ELR (cell line): ENCODE measurements around the gene KIF18B.

Source experiments
- DNase-seq: peaks from one replicate; pipeline ENCODE4 v3.0.0-alpha.2; 2015; ENCODE audit warnings: low read depth

KIF18B gene

DNA sequence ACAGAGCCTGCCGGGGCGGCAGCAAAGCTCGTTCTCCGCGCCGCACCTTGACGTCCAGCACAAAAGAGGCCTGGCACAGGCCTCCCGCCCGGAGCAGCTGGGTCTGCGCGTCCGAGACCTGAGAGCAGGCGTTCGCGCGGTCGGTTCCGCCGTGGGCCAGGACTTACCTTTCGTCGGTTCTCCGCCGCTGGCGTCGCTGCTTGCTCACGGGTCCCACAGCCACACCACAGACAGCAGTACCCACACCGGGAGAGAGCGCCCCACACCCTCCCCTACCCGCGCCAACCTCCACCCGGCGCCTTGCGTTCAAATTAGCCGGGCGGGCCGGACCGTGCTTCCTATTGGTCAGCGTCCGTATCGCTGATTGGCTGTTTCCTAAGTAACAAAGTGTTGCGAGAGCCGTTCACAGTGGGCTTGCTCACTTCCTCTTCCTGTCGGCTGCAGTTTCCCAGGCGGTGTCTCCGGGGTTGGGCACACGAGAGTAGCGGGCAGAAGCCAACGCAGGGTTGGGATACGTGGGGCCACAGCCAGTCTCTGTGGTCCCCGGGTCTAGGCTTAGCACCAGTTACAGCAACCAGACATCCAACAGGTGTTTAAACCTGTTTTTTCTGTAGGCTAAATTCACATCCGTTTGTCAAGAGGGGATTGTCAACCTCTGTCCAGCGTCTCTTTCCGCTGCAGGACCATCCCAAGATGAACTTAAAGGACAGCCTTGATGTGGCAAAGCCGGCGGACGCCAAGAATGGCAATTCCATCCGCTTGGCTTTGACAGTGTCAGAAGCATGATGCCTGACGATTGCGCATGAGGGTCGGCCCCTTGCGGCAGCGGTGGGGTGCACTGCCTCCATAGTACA, at the start of gene KIF18B:
Gene KIF18B, minus strand, starts transcription at position 313 of the 854 bp plus-strand sequence. CDS start 11,429 bp downstream, outside the sequence.
- peak; percentile 100 for DNase-seq

DNA sequence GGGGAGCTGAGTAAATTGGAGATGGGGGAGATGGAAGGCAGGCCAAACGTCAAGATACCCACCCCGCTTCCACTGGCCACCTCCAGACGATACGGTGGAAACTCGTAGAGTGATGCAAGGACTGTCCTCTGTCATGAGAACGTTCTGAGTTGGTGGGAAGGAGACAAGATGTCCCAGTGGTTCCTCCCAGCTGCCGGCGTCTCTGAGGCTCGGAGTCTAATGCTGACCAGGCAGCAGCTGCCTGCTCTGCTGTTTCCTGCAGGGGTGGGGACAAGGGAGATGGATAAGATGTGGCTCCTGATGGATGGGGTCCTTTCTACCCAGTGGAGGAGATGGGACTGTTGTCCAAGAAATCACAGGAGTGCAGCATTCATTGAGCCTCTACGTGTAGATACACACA, 48.7 kb upstream of the KIF18B start:
- DNase-seq: no peak

DNA sequence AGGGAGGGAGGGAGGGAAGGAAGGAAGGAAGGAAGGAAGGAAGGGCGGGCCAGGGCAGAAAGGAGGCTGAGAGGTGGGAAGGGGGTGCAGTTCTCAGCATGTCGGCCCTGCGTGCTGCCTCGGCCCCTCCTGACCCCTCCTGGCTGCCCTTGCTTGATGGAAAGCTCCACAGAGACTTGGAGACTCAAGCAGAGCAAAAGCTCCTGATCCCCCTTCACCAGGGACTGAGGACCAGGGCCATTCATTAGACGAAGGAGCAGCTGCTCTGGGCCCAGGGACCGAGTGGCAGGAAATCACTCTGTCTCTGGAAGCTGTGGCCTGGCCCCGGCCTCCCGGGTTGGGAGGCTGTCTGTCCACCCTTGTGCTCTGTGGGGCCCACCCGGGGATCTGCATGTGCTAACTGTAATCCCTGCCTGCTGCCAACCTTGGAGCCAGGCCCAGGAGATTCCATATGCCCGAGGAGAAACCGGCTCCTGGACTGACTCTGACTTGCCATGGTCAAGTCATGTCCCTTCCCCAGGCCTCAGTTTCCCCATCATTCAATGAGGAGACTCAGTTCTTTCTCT, 47.9 kb upstream of the KIF18B start:
- no peak for DNase-seq

DNA sequence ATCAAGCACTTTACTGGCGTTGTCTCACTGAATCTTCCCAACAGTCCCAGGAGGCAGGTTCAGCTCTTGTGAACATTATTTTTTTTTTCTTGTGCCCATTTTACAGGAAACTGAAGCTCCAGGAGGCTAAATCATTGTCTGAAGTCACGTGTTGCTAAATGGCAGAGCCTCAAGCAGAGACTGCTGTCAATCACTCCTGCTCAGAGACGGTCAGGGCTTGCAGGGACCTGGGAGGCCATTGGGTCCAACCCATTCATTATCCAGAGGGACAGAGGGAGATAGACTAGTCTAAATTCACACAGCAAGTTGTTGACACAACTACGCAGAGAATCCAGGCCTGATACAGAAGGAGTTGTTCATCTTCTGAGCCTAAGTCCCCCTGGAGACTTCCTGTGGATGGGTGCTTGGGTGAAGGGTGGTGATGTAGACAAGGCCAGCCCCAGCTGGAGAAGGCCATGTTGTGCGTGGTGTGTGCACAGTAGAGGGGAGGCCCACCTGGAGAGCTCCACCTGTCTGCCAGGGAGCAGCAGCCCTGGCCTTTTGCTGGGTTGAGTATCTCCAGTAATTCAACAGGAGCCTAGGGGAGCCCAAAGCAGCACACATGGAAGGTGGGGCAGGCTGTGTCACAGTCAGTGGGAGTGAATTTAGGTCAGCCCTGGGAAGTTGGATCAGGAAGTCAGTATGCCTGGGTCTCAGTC, 44.8 kb upstream of the KIF18B start:
- no peak for DNase-seq

DNA sequence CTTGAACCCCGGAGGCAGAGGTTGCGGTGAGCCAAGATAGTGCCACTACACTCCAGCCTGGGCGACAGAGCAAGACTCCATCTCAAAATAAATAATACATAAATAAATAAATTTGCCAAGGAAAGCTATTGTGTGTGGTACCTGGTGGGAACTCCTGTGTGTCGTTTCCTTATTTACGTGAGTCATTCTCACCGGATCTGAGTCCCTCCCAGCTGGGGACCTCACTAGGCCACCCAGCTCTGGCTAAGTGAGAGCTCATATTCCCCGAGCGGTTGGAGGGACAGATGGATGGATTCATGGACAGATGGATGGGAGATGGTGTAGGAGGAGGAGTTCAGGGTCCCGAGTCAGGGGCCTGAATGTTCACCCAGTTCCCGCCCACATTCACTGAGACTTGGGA, 43.4 kb upstream of the KIF18B start:
- peak; percentile 37 for DNase-seq

DNA sequence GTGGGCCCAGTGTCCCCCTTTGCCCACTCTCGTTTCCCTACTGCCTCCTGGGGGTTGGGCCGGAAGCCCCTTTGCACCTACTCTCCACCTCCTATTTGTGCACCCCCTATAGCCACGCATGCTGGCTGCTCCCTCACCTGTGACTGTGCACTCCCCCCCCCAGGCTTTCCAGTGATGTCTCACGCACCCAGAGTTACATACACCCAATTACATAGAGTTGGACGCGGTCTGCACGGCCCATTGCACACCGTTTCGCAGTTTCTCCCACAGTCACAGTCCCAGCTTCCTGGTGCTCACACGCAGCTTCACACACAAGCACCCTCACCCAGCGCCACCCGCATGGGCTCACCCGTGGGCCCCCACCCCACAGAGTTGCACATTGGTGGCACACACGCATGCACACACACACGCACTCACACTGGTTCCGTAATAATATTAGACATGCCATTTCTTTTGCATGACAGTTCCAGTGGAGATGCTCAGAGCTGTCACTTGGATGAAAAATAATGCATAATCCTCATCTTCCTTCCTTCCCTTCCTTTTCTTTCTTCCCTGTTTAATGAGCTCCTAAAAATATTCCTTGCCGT, 42.1 kb upstream of the KIF18B start:
- no peak for DNase-seq

DNA sequence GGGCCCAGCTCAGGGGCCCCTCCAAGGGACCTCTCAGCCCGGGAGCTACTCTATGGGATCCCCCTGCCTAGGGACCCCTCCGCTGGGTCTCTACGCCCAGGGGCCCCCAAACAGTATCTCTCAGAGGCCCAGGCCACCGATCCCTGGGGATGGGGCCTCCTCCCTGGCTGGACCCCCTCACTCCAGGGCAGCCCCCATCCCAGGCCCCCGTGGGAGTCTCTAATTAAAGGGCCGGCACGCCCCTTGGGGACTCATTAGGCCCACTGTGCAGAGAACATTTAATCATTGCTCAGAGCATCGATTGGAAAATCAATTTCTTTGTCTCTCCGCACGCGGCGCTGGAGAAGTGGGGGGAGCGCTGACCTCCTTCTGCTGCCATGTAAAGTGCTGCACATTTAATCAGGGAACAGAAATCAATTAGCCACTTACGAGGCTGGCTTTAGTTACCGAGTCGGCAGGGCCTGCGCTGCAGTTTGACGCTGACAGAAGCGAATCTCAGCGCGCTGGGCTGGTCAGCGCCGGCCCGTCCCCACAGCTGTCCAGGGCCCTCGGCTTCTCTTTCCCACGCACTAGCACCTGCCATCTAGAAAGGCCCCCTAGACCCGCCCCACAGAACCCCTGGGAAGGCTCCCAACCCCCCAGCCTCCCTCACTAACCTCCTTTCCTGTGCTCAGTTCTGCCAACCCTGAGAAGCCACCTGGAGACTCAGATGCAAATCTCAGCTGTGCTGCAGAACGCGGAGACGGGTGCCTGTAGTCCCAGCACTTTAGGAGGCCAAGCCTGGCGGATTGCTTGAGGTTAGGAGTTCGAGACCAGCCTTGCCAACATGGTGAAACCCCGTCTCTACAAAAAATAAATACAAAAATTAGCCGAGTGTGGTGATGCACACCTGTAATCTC, 40.7 kb upstream of the KIF18B start:
- DNase-seq: no peak

DNA sequence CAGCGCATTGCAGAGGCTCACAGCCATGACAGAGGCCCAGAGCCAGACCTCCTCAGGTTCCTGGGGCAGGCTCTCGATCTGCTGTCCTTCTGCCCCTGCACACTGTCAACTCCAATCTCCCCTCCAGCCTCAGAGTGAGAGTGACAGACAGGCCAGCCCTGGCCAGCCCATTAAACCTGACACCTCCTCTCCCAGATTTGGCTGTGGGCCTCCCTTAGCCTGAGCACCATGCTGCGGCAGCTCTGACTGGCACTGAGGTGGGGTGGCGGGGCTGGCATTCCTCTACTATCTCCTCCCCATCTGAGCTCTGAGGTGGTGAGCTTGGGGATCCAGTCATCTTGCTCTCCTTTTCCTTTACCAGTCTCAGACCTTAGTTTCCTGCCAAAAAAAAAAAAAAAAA, 36.0 kb upstream of the KIF18B start:
- no peak for DNase-seq

DNA sequence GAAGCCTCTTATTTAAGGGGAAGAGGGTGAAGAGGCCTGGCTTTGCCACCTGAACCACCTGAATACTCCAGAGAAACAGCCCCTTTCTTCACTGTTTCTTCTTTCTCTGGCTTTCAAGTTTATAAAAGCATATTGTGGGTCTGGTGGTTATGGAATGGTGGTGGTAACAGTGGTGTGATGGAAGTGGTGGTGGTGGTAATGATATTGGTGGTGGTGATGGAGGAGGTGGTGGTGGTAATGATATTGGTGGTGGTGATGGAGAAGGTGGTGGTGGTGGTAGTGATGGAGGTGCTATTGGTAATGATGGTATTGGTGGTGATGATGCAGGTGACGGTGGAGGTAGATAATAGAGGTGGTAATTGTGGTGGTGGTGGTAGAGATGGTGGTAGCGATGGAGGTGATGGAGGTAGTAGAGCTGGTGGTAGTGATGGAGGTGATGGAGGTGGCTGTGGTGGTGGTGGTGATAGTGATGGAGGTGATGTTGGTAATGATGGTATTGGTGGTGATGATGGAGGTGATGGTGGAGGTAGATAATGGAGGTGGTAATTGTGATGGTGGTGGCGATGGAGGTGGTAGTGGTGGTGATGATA, 34.6 kb upstream of the KIF18B start:
- DNase-seq: no peak

DNA sequence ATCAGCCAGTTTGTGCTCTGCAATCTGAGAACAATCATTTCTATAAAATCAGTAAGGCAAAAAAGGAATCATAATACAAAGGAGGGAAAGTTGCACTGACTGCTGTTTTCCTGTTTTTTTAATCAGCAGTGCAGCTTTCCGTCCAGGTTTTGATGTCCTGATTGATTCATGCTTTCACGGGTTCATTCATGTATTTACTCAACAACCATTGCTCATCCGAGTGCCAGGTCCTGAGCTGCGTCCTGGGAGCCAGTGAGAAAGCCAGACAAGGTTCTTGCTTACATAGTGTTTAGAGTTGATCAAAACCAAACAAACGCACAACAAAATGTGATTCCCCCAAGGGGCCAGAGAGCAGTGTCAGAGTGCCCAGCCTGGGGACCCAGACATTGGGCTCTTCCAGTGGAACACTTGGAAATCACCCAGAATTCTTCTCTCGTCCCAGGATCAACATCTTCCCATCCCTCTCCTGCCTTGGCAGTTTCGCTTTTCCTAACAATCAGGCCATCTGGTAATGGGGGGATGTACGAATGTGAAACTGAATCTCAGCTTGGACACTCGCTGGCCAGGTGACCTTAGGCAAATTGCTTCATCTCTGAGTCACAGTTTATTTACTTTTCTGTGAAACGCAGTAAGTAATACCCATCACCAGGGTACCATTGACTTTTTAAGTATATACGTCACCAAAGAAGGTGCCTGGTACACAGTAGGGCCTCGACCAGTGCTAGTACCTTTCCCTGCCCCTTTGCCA, 33.8 kb upstream of the KIF18B start:
- DNase-seq: peak; percentile 88

DNA sequence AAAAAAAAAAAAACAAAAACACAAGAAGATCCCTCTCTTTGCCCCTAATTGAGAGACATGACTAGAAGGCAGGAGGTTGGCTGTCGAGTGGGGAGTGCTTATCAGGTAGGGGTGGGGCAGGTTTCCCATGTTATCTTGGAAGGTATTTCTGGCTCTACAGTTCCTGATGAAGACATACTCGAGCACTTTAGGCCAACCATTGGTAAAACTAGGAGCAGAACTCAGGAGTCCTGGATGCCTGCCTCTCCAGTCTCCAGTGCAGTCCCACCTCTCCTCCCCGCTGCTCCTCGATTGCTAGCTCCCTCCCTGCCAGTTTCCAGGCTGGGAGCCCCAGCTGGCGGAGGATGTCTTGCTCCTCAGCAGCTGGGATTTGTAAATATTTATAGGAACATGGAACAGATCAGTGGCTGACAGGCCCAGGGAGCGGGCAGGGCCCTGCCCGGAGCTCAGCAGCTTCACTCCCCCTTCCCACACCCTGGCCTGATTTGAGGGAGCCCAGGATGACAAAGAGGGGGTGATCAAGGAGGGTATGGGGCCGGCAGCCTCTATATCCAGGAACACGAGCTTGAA, 31.9 kb upstream of the KIF18B start:
- DNase-seq: no peak

DNA sequence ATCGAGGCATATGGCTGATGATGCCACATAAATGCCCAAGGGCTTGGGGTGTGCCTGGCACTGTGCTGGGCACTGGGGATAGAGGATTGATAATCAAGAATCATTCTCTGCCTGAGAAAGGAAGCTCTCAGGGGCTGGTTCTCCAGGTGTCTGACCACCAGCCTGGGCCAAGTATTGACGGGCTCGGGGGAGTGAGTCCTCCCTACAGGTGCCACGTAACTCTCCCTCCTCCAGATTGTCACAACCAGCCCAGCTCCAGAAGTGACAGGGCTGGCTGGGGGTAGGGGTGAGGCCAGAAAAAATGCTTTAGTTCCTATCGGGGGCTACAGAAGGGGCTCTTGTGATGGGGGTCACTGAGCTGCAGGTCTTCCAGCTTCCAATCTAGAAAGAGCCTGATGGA, 31.2 kb upstream of the KIF18B start:
- DNase-seq: no peak

DNA sequence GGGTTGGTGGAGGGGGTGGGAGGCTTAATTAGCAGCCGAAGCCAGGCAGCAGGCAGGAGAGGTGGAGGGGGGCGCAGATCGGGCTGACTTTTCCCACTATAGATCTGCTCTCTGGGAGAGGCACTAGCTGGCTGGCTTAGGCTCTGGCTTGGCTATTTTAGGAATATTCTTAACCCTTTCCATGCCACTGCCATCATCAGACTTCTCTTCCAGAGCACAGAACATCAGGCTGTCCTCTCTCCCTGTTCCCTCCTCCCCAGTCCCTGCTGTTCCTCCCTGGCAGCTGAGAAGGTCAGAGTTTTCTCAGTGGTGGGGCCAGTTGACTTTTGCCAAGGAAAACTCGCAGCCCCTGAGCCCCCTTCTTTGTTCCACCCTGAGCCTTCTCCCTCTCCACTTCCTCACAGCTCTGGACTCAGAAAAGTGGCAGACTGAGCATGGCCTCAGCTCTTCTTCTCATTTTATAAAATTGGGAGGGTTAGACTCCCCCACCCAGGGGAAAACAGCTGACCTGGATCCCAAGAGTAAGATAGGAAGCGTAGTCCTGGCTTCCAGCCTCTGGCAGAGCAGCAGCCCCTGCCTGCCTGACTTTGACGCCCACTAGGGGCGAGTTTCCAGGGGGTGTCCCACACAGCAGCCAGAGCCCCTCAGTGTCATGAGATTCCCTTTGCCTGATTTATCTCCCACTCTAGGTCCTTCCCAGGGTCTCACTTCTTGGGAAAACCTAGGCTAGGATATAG, 30.4 kb upstream of the KIF18B start:
- DNase-seq: no peak

DNA sequence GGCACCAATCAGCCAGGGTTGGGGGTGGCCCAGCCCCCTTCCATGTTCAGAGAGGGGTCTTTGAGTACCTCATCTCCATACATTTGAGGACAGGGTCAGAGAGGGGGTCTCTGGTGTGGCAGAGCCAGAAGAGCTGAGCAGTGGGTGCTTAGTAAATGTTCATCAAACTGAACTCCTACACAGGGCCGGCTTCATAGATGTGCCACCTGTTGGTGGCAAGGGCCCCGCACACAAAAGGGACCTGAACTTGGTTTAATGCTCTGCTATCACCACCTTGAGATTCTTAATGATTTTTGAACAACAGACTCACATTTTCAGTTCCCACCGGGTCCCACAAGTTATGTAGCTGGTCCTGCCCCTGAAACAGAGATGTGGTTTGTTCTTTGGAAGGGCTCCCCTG, 29.5 kb upstream of the KIF18B start:
- no peak for DNase-seq

DNA sequence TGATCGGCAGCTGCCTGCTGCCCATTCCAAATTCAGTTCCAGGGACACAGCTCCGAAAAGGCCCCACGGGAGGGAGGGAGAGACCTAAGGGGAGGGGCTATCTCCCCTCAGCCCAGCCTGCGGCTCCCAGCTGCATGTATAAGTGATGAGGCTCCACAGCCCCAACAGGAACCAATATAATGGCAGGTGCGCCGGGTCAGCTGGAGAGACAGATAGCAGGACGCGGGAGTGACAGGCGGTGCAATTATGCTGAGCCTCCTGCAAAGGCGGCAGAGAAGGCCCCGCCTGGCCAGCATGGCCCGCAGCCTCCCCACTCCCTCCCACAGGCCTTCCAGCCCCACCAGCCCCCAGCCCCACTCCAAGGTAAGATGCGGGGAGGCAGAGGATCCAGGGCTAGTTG, 28.6 kb upstream of the KIF18B start:
- DNase-seq: no peak

DNA sequence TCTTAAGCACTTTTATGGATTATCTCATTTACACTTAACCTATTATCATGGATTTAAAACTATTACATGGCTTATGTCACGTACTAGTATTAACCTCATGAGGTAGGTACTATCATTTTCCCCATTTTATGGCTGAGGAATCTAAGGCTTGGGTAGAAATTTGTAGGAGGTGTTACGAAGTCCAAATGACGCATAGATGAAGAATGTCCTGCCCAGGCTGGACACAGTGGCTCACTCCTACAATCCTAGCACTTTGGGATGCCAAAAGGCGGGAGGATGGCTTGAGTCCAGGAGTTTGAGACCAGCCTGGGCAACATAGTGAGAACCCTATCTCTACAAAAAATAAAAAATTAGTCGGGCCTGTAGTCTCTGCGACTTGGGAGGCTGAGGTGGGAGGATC, 25.4 kb upstream of the KIF18B start:
- DNase-seq: peak; percentile 88

DNA sequence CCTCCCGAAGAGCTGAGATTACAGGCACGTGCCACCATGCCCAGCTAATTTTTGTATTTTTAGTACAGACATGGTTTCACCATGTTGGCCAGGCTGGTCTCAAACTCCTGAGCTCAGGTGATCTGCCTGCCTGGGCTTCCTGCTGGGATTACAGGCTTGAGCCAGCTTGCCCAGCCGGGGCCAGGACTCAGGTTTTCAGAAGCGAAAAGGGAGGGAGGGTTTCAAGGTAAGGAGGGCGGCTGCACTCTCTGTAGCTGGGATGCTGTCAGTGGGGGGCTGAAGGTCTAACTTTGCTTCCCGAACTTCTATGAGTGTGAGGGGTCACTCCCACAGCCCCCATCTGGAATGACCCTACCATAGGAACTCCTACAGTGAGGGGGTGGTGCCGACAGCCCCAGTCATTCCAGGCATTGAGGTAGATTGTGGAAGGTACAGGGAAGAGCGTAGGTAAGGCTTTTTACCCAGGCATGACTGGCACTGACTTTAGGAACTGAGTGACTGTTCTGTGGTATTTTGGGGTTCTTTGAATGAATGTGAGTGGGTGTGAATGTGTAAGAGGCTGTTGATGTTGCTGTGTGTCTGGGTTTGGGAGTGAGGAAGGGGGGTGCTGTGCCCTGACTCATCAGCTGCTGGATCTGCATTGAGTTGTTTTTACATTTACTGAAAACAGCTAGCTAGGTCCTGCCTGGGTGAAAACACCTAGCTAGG, 24.4 kb upstream of the KIF18B start:
- DNase-seq: peak; percentile 80

DNA sequence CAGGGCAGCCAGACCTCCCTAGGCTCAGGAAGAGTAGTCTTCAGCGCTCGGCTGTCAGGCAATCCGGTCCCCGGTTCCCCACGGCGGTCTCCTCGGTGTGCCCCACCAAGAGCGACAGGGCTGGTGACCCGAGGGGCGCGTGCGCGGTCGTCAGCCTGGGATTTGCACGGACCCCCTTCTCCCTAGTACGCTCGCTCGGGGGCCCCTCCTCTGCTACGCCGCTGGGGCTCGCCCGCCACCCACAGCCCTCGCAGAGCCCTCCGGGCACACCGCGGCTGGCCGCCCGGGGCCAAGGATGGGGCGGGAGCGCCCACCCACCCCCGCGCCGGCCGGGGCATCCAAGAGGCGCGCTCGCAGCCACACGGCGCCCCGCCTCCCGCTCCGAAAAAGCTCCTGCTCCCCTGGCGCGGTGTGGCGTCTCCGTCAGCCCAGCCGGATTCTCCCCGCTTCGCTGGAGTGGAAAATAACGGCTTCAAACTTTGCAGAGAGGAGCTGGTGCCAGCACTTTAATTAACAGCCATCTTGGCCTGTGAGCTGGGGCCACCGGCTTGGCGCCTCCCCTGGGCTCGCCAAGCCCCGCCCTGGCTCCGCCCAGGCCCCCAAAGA, 22.7 kb upstream of the KIF18B start:
- peak; percentile 43 for DNase-seq
